Activated CD4-positive, alpha-beta T cell treated with anti-CD3 and anti-CD28 coated beads, Interleukin-2, amount 50 U/mL, for 48 hours (primary cell): ENCODE results near the gene CENPP.
A peak's percentile ranks its signal among the peaks of the same experiment; 100 is the strongest.

Experiments used
- DNase-seq, 2 experiments: peaks; one replicate each; pipeline ENCODE4 v3.0.0-alpha.2; 2020

CENPP gene

DNA sequence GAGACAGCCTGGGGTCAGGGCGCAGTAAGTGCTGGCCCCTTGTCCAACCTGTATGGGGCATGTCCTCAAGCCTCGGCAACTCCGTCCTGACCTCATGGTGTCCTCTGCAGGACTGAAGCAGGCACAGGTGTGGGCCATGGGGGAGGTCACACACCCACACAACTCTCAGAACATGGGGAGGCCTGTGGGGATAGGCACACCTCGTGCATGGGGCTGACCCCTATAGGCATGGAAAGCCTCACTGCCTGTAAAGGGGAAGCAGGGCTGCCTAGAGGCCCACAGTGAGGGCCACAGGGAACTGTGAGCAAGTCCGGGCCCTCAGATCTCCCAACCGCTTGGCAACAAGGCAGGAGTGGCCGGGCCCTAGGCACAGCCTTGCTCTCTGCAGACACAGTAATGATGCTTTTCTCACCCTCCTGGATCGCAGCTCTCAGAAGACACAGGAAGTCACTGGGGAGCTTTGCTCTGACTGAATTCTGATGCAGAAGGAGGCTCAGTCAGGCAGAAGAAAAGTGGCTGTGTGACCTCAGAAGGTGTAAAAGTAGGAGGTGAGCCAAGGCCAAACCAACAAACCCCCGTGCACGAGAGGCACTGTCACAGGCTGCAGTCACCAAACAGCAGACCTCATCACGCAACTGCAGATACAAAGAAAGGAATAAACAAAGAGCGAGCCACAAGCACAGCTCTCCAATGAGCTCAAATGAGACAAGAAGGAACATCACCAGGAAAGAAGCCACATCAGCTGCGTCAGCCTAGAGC is 338.8 kb downstream of the CENPP start:
- peak in 1 of 2 experiments; percentile 14 for DNase-seq

DNA sequence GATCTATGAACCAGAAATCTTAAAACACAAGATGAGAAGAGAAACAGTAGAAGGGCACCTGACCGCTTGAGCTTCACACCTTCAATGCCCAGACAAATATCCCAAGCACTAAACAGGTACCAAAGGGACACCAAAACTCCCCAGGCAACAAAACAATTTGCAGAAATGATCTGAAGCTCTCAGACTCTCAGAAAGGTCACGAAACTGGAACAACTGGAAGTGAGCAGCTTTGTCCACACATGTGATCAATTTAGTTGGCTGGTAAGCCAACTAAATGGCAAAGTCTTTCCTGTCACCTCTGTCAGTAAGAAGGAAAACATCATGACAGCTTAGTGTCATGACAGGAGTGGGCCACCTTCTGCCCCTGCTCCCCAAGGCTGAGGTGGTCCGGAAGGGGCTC is 340.1 kb downstream of the CENPP start:
- DNase-seq: no peak

DNA sequence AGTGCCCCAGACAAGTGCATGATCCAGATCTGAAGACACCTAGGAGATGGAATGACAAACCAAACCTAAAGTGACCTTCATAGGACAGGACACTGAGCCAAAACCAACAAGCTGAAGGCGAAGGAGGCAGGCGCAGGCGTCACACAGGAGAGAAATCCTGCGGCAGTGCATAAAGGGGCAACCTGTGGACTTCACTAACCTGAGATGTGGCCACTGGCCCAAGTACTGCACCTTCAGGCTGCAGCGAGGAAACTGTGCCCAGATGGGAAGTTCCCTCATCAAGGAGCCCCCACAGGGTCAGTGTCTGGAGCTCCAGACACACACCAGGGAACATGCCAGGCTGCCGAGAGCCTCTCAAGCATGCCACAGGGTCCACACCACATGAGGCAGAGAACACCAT is 340.5 kb downstream of the CENPP start:
- no peak for DNase-seq

DNA sequence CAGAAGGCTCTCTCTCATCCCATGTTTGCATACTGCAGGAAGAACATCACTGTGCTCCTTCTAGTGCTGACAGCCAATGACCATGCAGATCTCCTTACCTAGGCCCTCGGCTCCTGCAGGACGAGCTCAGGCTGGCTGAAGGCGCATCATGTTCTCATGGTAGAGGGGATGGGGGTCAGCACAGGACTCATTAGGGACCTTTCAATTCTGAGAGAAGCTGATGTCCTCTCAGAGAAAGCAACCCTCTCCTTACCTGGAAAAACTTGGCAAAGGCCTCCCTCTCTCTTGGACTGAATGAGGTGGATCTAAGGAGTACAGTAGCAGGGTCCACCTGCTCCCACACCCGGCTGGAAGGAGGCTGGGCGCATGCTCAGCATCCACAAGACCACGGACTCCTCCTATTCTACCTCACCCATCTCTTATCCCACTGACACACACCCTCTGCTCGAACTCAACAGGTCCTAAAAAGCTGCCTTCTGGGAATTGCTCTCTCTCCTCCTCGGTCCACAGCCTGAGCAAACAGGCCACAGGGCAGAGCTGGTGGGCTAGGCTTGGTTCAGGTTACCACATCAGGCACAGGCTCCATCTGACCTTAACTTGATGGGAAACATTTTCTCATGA is 341.3 kb downstream of the CENPP start:
- no peak for DNase-seq

DNA sequence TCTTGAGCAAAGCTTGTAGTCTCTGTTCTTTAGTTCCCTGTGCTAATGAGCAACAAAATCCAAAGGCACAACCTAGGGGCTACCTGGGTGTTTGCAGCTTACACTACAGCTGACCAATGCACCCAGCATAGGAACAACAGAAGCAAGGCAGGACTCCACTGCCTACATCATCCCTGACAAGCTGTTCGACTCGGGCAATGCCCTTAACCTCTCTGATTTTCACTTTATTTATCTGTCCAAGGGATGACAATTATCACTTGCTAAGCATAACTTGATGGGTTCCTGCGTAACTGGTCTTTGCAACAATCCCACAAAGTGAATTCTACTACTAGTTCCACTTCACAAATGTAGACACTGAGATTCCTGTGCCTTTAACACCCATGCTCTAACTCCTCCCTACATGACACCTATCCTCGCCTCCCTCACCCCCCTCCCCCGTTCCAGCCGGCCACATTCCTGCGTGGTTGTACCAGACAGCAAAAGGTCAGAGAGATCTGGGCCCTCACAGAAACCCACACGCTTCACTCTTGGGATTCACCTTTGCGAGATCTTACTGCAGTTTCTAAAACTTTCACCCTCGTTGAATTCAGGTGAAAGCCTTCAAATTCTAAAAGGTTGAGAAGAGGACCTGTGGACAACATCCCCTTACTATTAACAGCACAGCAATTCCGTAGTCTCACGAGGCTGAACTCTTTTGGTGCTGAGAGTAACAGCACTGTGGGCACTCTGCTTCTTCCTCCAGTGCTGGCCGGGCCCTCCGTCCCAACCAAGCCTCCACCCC is 343.2 kb downstream of the CENPP start:
- peak; percentile 59 to 66 for DNase-seq

DNA sequence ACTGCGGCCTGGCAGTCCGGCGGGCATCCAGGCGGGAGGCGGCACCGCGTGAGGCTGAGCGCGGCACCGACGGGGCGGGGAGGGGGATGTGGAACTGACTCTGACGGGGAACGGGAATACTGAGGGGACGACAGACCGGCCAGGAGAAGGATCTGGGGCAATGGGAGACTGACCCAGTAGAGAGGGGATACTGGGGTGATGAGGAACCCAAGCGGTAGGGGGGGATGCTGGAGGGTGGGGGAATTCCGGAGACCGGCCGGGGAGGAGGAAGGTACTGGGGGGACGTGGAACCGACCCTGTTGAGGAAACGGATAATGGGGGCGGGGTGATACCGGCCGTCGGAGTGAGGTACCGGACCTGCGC is 343.8 kb downstream of the CENPP start:
- DNase-seq: peak; percentile 29 to 45
